Right kidney (tissue), 9 donors: ENCODE measurements around the gene SH2B3.
A peak's percentile ranks its signal among the peaks of the same experiment; 100 is the strongest.
"Not testable (repeated sequence)": the region's sequence is repeated elsewhere in the genome, so short reads cannot be mapped to it uniquely, and the experiment has no call there.

Source experiments
- DNase-seq: peaks from one replicate; pipeline ENCODE4 v3.0.0-alpha.2; 2016
- long read RNA-seq, 8 donors: transcript quantifications; one replicate each; lab custom pipeline, GENCODE V29; 2026

Gene SH2B3
- long read RNA-seq, donor 1, result 0 reads
- long read RNA-seq, donor 2, full-length matches to known transcripts, result 3 of 3 reads
- long read RNA-seq, donor 2, partial matches to known transcripts, result 0 of 3 reads
- long read RNA-seq, donor 2, other reads (novel, unspliced or antisense), result 0 of 3 reads
- long read RNA-seq, donor 3, partial matches to known transcripts, result 15 of 15 reads
- long read RNA-seq, donor 3, other reads (novel, unspliced or antisense), result 0 of 15 reads
- long read RNA-seq, donor 4, full-length matches to known transcripts, result 2 of 2 reads
- long read RNA-seq, donor 4, partial matches to known transcripts, result 0 of 2 reads
- long read RNA-seq, donor 4, other reads (novel, unspliced or antisense), result 0 of 2 reads
- long read RNA-seq, donor 5, full-length matches to known transcripts, result 1 of 7 reads
- long read RNA-seq, donor 5, partial matches to known transcripts, result 6 of 7 reads
- long read RNA-seq, donor 5, other reads (novel, unspliced or antisense), result 0 of 7 reads
- long read RNA-seq, donor 6, result 0 reads
- long read RNA-seq, donor 7, full-length matches to known transcripts, result 3 of 10 reads
- long read RNA-seq, donor 7, partial matches to known transcripts, result 7 of 10 reads
- long read RNA-seq, donor 7, other reads (novel, unspliced or antisense), result 0 of 10 reads
- long read RNA-seq, donor 8, full-length matches to known transcripts, result 1 of 1 reads
- long read RNA-seq, donor 8, partial matches to known transcripts, result 0 of 1 reads
- long read RNA-seq, donor 8, other reads (novel, unspliced or antisense), result 0 of 1 reads

GRCh38 chr12:111405859-111406473, at the start of gene SH2B3:
Gene SH2B3, plus strand, starts transcription at chr12:111405923. Its CDS starts 12,223 bp downstream, at chr12:111418146.
- peak; percentile 66 for DNase-seq

DNA sequence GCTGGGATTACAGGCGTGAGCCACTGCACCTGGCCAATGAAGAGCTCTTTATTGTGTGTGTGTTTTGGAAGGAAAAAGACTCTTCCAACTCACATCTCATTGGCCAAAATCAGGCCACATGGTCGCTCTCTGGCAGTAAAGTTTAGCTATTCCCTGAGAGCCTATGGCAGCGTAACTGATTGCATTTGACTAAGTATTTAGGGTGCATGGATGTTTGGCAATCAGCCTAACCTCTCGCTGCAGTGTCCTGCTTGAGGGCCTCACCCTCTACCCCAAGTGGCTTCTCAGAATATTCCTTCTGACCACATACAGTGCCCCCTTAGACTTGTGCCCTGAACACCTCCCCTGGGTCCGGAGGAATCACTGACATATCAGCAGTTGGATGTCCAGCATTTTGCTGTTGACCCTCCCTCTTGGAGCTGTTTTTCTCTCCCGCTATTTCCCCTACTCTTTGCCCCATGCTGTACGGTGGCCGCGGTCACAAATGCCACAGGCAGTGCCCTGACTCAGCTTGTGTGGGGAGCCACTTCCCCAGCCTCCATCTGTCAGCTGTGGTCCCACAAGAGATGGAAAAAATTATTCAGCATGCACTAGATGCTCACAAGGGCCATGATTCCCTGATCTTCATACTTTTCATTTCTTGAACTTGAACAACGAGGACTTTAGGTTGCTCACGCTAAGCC, 46.4 kb upstream of the SH2B3 start:
- no peak for DNase-seq

- no peak for DNase-seq
Observed at GRCh38 chr12:111359914-111360276, 45.8 kb upstream of the SH2B3 start.

- no peak for DNase-seq
Observed at GRCh38 chr12:111360325-111360930, 45.3 kb upstream of the SH2B3 start.

DNA sequence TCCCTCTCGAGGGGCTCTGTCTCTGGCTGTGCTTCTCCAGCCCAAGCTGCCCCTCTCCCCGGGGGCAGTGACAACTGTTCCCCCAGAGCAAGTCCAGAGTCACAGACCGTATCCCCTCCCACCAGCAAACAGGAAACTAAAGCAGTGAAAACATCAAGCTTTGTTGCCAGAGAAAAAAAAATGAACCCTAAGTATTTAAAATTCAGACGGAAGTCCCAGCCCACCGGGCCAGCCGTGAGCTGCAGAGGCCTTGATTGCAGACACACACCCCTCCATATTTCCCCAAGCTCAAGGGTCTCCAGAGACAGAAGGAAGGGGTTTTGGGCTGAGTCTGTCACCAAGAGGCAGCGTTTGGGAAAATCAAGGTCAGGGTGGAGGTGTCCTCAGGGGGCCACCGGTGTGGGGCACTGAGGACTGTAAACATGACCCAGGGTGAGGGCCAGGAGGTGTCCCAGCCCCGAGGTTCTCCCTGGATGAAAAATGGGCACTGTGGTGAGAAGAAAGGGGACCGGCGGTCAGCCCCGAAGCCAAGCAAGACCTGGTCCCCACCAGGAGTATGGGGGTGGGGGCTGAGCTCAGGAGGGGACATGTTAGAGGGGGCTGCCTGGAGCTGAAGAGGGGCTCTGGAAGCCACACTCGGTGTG, 44.5 kb upstream of the SH2B3 start:
- peak; percentile 31 for DNase-seq

DNA sequence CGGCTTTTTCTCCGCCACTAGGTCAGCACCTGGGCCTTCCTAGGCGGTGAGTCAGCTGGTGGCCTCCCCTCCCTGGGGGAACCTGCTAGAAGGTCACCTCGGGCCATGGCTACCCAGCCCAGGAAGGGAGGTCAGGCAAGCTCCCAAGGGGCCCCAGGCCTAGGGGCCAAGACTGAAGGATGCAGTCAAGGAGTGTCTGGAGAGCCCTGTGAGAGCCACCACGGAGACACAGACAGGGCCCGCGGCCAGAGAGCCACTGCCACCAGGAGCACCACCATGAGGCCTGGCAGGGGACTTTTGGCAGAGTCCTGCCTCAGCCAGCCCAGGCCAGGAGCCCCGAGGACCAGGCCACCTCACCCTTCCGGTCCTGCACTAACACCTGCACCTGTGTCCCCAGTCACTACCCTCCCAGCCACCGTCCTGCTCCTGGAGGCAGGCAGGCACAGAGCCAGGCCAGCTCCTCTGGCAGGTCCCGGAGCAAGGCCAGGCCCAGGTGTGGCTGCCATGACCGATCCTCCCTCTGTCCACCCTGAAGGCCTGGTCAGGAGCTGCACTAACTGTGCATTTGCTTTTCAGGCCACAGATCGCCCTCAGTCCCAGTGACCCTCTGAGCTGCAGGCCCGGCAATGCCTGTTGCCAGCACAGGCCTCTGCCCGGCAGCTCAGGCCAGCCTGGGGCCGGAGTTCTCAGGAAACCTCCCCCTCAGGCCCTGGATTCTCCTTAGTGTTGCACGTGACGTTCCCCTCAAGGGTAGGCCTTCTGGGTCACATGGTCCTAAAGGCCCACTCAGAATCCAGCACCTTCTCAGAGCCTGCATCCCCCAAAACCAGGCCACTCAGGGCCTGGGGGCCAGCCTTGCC, 43.8 kb upstream of the SH2B3 start:
- peak; percentile 19 for DNase-seq

GRCh38 chr12:111362687-111363475, 42.8 kb upstream of the SH2B3 start:
- DNase-seq, result no peak

GRCh38 chr12:111363578-111363977, 42.1 kb upstream of the SH2B3 start:
- DNase-seq, result no peak

- no peak for DNase-seq
Observed at GRCh38 chr12:111366075-111366474, 39.6 kb upstream of the SH2B3 start.

DNA sequence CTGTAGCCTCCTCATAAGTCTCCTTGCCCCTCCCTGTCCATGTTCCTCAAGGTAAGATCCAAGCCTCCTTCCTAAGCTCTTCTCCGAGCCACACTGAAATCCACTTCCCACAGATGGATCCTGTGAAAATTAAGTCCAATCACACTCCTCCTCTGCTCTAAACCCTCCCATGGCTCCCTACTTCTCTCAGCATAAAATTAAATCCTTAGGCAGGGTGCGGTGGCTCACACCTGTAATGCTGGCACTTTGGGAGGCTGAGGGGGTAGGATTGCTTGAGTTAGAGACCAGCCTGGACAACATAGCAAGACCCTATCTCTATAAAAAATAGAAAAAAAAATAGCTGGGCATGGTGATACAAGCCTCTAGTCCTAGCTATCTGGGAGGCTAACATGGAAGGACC, 39.1 kb upstream of the SH2B3 start:
- no peak for DNase-seq

- DNase-seq, result no peak
Observed at GRCh38 chr12:111367661-111368221, 38.0 kb upstream of the SH2B3 start.

DNA sequence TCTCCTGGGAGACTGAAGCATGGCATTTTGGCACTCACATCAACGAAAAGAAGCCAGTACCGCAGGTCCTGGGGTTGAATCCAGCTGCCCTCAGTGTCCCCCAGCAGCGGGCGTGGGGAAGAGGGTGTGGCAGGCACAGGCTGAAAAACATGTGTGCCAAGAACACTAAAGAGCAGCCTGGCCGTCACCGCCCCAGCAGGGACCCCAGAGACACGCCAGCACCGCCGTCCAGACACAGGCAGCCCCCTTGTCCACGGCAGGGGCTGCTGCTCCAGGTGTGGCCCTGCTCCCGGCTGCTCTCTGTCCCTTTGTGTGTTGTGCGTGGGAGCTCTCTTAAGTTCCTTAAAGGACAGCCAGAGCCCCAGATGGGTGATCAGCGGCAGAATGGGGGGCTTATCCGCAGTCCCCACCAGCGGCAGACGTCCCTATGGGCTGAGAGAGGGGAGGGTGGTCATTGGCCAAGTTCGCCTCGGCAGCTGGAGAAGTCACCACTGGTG, 37.4 kb upstream of the SH2B3 start:
- no peak for DNase-seq

GRCh38 chr12:111368788-111369495, 36.8 kb upstream of the SH2B3 start, which contains the start of gene PHETA1:
Gene PHETA1, minus strand, starts transcription at chr12:111369095. Its CDS starts 5,668 bp downstream, at chr12:111363427.
- peak; percentile 89 for DNase-seq

- DNase-seq, result no peak
Observed at GRCh38 chr12:111369496-111370220, 36.1 kb upstream of the SH2B3 start.

DNA sequence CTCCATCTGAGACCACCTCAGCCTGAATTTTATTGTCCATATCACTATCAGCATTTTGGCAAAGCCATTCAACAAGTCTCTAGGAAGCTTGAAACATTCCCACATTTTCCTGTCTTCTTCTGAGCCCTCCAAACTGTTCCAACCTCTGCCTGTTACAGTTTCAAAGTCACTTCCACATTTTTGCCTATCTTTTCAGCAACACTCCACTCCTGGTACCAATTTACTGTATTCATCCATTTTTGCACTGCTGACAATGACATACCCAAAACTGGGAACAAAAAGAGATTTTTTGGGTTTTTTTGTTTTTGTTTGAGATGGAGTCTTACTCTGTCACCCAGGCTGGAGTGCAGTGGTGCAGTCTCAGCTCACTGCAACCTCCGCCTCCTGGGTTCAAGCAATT, 32.5 kb upstream of the SH2B3 start:
- DNase-seq, result not testable (repeated sequence)

DNA sequence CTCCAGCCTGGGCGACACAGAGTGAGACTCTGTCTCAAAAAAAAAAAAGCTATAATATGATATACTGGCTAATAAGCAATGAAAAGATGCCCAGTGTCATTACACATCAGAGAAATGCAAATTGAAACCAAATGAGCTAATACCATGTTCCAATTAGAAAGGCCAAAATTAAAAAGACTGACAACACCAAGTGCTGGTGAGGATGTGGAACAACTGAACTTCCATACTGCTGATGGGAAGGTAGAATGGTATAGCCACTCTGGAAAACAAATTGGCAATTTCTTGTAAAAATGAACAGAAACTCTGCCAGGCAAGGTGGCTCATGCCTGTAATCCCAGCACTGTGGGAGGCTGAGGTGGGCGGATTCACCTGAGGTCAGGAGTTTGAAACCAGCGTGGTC, 28.3 kb upstream of the SH2B3 start:
- no peak for DNase-seq

DNA sequence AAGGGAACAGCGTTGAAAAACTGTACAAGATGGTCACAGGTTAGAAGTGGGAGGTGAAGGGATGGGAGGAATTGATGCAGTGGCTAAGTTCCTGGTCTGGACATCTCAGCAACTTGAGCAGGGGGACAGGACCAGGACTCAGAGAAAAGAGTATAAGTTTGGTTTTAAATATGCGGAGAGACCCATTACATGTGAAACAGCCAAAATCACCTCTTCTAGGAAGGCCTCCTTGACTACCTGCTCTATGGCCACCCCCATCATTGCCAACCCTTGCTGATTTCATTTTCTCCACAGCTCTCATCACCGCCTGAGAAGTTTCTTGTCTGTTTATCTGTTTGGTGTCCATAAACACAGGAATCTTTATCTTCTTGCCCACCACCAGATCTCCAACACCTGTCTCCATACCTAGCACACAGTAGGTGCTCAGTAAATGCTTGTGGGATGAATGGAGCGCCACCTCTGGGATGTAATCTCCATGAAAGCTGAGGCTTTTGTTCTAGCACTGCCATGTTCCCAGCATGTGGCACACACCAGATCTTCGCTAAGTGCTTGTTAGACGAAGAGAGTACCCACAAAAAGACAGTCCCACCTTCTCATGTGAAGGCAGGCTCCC, 25.7 kb upstream of the SH2B3 start:
- DNase-seq, result no peak
